Mucosa of gallbladder (tissue), 1 donor: ENCODE data around the gene SLC4A8. TPM values are rescaled to one million over a fixed set of nuclear protein-coding genes. Genes with fewer than 3 reads are reported as not detected.

Experiments used
- DNase-seq: peaks from one replicate; pipeline ENCODE4 v3.0.0-alpha.2; 2020; ENCODE audit warnings: low spot score
- total RNA-seq: library from RNA; stranded (reverse); gene quantifications from one replicate; pipeline ENCODE4 v1.2.1, GENCODE V29; 2021
- donor health status: DM: no; HTN: no; CAD: no.

Gene SLC4A8
- total RNA-seq: 2.6 TPM

DNA sequence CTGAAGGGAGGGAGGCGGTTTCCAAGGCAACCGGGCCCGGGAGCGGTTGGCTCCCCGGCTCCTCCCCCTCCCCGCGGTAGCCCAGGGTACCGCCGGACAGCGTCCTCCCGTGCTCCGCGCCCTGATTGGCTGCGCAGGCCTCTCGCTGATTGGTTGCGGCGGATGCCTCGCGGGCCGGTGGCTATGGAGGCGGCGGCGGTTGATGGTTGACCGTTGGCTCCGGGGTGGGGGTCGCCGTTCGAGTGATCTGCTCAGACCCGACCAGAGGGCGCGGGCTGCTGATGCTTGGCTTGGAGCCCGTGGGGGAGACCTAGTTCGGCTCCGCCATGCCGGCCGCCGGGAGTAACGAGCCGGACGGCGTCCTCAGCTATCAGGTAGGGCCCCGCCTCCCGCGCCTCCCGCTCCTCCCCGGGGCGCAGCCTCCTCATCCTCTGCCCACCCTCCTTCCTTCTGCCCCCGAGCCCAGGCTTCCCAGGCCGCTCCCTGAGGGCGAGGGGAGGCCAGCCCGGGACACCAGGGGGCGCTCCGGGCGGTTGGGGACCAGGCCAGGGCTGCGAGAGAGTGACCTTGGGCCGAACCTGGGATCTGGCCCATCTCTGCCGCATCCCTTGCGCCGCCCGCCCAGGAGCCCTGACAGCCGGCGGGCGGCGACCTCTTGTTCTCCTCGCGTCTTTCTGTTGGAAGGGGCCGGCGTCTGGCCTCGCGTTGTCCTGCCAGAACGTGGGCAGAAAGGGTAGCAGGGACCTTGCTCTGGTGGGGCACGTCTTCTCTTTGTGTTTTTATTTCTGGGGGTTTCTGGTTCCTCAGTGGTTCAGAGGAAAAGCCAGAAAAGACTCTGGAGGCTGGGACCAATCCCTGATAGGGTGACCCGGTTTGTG, at the start of gene SLC4A8:
TSS of gene SLC4A8 (plus strand) at position 170 of the 878 bp plus-strand sequence. CDS start at position 327, 157 bp downstream.
- DNase-seq: peak; percentile 82

GRCh38 chr12:51374856-51375255, 49.8 kb upstream of the SLC4A8 start:
- DNase-seq: no peak

GRCh38 chr12:51377099-51377984, 47.3 kb upstream of the SLC4A8 start:
- no peak for DNase-seq

GRCh38 chr12:51378749-51379148, 45.9 kb upstream of the SLC4A8 start:
- no peak for DNase-seq

DNA sequence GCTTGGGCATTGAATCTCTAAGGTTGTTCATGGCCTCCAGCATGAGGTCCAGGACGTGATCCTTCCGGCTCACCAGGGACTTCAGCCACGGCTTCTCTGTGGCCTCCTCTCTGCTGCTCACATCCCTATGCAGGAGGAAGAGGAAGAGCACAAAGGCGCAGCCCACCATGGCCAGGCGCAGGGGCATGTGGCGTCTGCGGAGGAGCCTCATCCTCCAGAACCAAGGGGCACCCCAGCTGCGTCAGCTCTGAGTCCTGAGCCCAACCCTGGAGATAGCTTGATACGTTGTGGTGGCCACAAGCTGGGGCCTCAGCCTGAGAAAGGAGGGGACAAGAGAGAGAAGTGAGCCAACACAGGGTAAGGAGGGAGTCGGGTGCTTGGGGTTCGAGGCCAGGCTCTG, 45.1 kb upstream of the SLC4A8 start:
- no peak for DNase-seq

DNA sequence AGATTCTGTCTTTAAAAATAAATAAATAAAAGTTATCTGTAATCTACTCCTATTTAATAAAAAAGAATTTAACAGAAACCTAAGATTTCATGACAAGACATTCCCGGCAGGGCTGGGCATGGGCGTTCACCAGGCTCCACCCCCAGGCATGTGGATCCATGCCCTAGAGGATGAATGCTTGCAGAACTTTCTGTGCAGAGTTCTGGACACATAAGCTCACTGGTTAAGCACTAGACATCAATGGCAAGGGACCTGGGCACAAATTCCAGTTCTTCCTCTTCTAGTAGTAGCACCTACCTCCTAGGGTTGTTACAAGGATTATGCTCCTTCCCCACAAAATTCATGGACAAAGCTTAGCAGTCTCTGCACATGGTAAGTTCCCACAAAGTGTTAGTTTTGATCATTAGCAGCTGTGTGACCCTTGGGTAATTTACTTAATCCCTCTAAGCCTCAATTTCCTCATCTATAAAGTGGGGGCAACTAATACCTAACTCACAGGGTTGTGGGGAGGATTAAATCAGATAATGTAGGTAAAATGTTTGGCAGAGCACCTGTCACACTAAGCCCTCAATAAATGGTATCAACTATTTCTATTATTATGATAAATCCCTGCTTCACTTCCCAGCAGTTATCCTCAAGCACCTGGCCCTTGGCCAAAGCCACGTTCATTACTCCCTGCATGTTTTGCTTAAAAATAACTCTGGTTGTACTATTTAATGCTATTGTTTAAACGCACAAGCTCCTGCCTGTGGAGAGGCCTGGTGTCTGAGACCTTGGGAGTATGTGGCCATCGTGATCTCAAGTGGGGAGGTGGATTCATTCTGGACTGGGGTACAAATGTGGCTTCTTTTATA, 43.2 kb upstream of the SLC4A8 start:
- no peak for DNase-seq

DNA sequence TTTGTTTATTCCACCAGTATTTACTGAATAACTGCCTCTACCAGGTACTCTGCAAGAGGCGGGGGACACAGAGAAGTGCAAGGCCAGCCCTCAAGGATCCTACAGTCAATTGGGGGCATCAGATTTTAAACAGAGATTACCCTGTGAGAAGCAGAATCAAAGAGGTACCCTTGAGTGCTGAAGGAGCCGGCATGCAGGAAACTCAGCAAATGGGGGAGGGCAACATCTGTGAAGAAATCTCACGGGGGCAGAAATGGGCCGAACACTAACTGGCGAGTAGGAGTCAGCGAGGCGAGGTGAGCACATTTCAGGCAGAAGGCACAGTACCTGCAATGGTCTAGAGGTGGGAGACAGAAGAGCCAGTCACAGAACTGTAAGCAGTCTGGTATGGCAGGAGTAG, 42.5 kb upstream of the SLC4A8 start:
- DNase-seq: no peak

DNA sequence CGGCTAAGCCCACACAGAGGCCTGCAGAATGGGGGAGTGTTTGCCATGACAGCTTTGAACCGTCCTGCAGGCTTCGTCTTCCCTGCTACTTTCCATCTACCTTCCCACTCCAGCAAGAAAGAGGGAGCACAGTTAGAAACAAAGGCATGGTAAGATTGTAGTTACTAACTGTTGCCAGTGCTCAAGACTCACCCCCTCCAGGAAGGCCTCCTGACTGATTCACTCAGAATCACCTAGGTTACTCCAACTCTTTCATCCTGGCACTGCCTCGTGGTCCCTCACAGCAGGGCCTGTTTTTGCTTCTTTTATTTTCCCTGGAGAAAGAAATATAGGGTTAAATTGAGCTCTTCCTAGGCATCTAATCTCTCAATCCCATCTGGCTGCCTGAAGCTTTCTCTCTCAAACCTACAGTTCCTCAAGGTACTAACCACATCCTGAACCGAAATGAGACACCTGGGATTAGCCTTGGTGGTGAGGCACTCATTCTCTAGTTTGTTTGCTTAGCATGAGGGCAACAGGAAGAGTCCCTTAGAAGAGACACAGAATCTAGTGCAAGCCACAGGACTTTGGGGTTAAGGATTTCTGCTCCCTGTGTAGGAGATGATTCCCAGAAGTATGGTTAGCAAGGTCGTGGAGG, 41.2 kb upstream of the SLC4A8 start:
- DNase-seq: no peak

DNA sequence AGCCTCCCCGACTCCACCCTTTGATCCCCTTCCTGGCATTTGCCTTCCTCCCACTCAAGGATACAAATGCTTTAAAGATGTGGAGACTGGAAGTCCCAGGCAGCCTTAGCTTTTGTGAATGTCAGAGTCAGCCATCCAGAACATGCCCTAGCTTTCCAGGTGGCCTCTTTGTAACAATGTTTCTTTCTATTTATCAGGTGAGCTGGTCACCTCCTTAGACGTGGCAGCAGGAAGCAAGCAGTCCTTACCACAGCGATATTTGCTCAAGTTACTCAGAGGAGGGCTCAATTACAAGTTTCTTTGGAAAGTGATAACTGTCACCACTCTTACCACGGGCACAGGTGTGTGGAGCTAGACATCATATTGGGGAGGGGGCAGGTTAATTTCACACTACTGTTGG, 38.3 kb upstream of the SLC4A8 start:
- DNase-seq: no peak

GRCh38 chr12:51388069-51388799, 36.4 kb upstream of the SLC4A8 start:
- no peak for DNase-seq

- no peak for DNase-seq
Observed at GRCh38 chr12:51388846-51389245, 35.8 kb upstream of the SLC4A8 start.

GRCh38 chr12:51389302-51389999, 35.2 kb upstream of the SLC4A8 start:
- DNase-seq: no peak

DNA sequence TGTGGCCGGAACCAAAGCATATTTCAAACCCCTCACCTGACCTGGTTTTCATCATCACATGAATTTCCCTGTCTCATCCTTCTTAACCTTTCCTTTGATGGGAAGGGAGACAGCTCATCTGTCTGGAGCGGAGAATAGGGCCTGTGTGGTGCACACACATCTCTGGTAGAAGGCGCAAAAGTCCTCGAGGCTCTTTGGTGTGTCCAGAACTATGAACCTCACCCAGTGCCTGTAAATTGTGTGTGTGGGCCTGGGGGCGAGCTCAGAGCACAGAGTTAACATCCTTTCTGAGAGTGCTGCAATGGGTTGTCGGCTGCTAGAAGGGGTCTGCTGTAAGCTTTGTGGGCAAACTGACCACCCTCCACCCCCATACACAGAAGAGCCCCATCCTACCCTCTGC, 34.2 kb upstream of the SLC4A8 start:
- no peak for DNase-seq

GRCh38 chr12:51390891-51391282, 33.7 kb upstream of the SLC4A8 start:
- DNase-seq: no peak

GRCh38 chr12:51391283-51392123, 33.1 kb upstream of the SLC4A8 start, which contains the start of gene GALNT6:
TSS of gene GALNT6 (minus strand) at chr12:51391406. CDS start at chr12:51379781, 11,625 bp downstream.
- no peak for DNase-seq

GRCh38 chr12:51392556-51393237, 31.9 kb upstream of the SLC4A8 start:
- DNase-seq: no peak

DNA sequence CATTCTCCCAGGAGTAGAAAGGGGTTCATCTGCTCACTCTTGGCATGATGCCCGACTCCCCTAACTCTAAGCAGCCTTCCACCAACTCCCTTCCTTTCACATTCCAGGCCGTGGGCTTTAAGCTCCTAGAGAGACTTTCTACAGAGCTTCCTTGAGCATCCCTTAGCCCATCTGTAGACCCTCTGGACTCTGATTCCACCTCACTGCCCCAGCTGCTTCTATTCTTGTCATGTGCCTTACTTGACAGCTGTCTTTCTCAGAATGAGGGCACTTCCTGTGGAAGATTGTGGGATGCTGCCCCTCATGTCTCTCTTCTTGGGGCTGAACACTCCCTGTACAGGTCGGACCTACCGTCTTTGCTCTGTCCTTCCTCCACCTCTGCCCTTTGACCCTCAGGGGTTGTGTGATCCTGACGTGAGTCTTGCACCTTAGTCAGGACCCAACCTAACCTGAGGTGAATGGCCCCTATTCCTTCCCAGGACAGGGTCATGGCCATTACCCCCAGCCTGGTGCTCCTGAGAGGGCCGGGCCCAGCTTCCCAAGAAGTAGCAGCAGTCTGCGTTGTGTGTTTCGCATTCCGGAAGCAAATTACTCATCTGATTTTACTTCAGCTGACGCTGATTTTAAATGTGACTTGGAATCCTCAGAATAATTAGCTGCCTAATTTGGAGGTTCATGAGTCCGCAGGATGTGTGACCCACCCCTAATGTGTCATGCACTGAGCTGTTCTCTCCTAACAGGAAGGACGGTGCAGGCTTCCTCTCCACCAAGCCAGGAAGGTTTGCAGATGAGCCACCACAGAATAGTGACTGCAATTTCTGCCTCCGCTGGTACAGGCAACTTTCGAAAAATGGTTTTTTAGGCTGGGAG, 30.7 kb upstream of the SLC4A8 start:
- DNase-seq: no peak
